Breast epithelium (tissue), 3 donors: ENCODE data around the gene MSGN1.

Experiments used
- POLR2A ChIP-seq: fragments of 450-650 bp; IDR thresholded peaks from one replicate; pipeline ENCODE4 v1.6.1; 2016; ENCODE audit warnings: antibody characterized with exemption, mild to moderate bottlenecking, moderate library complexity
- POLR2AphosphoS5 ChIP-seq, 3 donors: sonication (generic); formaldehyde crosslinking; IDR thresholded peaks; one replicate each; pipeline ENCODE4 v1.6.1; 2017; ENCODE audit warnings: antibody characterized with exemption in 3 of 3
- TF ChIP-seq, protein P1 (sequence below), 3 donors: fragments of 450-650 bp; IDR thresholded peaks; one replicate each; pipeline ENCODE4 v1.5.1; 2016 to 2017; ENCODE audit warnings: antibody characterized with exemption in 3 of 3, mild to moderate bottlenecking in 3 of 3, moderate library complexity in 3 of 3

DNA sequence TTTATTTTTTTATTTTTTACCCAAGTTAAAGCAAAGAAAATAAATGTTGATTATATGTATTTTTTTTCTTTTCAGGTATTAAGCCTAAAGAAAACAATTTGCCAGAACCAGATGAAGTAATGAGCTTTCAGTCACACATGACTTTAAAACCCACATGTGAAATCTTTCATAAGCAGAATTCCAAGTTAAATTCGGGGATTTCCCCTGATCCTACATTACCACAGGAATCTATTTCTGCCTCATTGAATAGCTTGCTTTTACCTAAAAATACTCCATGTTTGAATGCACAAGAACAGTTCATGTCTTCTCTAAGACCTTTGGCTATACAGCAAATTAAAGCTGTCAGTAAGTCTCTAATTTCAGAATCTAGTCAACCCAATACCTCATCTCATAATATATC is 35.7 kb upstream of the MSGN1 start:
- TF ChIP-seq, protein P1, sequence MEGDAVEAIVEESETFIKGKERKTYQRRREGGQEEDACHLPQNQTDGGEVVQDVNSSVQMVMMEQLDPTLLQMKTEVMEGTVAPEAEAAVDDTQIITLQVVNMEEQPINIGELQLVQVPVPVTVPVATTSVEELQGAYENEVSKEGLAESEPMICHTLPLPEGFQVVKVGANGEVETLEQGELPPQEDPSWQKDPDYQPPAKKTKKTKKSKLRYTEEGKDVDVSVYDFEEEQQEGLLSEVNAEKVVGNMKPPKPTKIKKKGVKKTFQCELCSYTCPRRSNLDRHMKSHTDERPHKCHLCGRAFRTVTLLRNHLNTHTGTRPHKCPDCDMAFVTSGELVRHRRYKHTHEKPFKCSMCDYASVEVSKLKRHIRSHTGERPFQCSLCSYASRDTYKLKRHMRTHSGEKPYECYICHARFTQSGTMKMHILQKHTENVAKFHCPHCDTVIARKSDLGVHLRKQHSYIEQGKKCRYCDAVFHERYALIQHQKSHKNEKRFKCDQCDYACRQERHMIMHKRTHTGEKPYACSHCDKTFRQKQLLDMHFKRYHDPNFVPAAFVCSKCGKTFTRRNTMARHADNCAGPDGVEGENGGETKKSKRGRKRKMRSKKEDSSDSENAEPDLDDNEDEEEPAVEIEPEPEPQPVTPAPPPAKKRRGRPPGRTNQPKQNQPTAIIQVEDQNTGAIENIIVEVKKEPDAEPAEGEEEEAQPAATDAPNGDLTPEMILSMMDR (IDR thresholded peaks at IDR 0.05): no peak
- no peak for TF ChIP-seq POLR2A
- TF ChIP-seq POLR2AphosphoS5 (IDR thresholded peaks at IDR 0.05): no peak
